Panc1 (cell line): ENCODE data around the gene SERPINB1.
A peak's percentile ranks its signal among the peaks of the same experiment; 100 is the strongest.

ENCODE experiments used
- CTCF ChIP-seq: fragments of 450-650 bp; IDR thresholded peaks from 2 replicates; pipeline ENCODE4 v1.5.1; 2017; ENCODE audit warnings: mild to moderate bottlenecking
- TF ChIP-seq, protein P1 (sequence below), 2 experiments: IDR thresholded peaks; 2 replicates each; pipeline ENCODE4 v1.6.1; 2011 to 2012; ENCODE audit warnings: low read depth in 2 of 2, control low read depth in 1 of 2, low read length in 1 of 2, mild to moderate bottlenecking in 1 of 2, moderate library complexity in 1 of 2; ENCODE audit not compliant: insufficient read depth in 1 of 2

DNA sequence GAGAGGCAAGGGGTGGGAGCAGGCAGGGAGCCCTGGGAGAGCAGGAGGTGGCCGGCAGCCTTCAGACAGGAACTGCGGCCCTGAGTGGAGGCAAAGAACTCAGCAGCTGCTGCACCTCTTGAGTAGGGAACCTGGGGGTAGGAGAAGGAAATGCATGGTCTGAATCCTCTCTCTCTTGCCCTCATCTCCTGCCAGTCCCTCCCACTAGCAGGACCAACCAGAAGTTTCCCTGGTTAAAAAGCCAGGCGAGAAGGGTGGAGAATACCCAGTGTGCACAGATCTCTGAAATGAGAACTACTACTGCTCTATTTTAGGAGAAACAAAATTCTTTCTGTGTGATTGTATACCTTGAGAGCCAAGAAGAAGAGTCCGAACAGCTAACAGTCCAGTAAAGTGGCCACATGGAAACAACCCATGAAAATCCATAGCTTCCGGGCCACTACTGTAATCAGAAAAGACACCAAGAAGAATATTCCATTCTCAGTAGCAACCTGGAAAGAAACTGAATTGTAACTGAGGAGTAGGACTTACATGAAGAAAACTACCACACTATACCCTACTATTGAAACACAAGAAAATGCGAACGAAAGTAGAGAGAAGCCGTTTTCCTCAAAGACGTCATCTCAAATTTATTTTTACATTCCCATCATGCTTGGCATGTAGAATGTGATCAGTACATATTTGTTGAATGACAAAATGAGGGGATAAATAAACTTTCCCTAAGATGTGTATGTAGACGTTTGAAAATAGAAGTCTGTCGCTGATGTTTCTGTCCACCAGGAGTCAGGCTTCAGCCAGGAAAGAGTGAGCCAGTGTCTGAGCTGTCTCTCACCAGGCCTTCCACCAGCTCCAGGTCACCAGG, 50.8 kb downstream of the SERPINB1 start:
- peak; percentile 88 for TF ChIP-seq CTCF
- TF ChIP-seq, protein P1, sequence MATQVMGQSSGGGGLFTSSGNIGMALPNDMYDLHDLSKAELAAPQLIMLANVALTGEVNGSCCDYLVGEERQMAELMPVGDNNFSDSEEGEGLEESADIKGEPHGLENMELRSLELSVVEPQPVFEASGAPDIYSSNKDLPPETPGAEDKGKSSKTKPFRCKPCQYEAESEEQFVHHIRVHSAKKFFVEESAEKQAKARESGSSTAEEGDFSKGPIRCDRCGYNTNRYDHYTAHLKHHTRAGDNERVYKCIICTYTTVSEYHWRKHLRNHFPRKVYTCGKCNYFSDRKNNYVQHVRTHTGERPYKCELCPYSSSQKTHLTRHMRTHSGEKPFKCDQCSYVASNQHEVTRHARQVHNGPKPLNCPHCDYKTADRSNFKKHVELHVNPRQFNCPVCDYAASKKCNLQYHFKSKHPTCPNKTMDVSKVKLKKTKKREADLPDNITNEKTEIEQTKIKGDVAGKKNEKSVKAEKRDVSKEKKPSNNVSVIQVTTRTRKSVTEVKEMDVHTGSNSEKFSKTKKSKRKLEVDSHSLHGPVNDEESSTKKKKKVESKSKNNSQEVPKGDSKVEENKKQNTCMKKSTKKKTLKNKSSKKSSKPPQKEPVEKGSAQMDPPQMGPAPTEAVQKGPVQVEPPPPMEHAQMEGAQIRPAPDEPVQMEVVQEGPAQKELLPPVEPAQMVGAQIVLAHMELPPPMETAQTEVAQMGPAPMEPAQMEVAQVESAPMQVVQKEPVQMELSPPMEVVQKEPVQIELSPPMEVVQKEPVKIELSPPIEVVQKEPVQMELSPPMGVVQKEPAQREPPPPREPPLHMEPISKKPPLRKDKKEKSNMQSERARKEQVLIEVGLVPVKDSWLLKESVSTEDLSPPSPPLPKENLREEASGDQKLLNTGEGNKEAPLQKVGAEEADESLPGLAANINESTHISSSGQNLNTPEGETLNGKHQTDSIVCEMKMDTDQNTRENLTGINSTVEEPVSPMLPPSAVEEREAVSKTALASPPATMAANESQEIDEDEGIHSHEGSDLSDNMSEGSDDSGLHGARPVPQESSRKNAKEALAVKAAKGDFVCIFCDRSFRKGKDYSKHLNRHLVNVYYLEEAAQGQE (IDR thresholded peaks at IDR 0.05; ENCODE audit: insufficient read depth in 1 of 2, low read depth in 2 of 2, low read length in 1 of 2): no peak
